ENCODE results near the gene C6orf15.

The C6orf15 gene

DNA sequence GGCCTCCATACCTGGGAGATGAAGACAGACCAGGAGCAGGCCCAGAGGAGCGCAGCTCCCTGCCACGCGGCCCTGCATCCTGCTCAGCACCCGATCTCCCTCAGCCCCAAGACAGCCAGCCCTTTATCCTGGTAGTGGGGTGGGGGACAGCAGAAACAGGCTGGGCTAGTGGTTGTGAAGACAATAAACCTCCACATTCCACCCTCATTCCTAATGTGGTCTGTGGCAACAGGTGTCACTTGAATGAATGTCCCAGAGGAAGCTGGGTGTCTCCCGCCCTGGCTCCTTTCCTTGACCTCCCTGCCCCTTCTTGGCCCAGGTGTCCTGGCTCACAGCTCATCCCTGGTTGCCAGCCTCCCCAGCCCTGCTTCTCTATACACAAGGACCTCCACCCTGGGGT lies at the start of gene C6orf15:
TSS of gene C6orf15 (minus strand) at position 98 of the 400 bp plus-strand sequence. CDS start at position 78, 20 bp downstream.
- no peak within 1 kb of the TSS for H3K4me3 Mint-ChIP-seq
- peaks cover 13% of the 10 kb centered on the region for H3K27me3 Mint-ChIP-seq
- no peak within 1 kb of the TSS for H3K27ac Mint-ChIP-seq
- no peaks in the 10 kb centered on the region for H3K4me1 Mint-ChIP-seq (ENCODE audit: low read depth)
- no peaks in the 10 kb centered on the region for H3K36me3 Mint-ChIP-seq (ENCODE audit: low read depth)
- no peaks in the 10 kb centered on the region for H3K9me3 Mint-ChIP-seq

GRCh38 chr6:31161216-31162126 lies 49.1 kb upstream of the C6orf15 start:
- no peak overlapping the region for H3K27ac Mint-ChIP-seq
- no peaks in the 10 kb centered on the region for H3K9me3 Mint-ChIP-seq
- peak overlapping the region; percentile 5 for H3K4me3 Mint-ChIP-seq
- H3K4me1 Mint-ChIP-seq (ENCODE audit: low read depth), result peaks cover 61% of the 10 kb centered on the region
- peaks cover 36% of the 10 kb centered on the region for H3K36me3 Mint-ChIP-seq (ENCODE audit: low read depth)
- no peaks in the 10 kb centered on the region for H3K27me3 Mint-ChIP-seq

GRCh38 chr6:31158863-31159855 lies 46.8 kb upstream of the C6orf15 start:
- H3K36me3 Mint-ChIP-seq (ENCODE audit: low read depth), result peaks cover 54% of the 10 kb centered on the region
- peak overlapping the region; percentile 88 for H3K27ac Mint-ChIP-seq
- no peaks in the 10 kb centered on the region for H3K27me3 Mint-ChIP-seq
- H3K4me3 Mint-ChIP-seq, result peak overlapping the region; percentile 99
- peaks cover 50% of the 10 kb centered on the region for H3K4me1 Mint-ChIP-seq (ENCODE audit: low read depth)
- no peaks in the 10 kb centered on the region for H3K9me3 Mint-ChIP-seq

DNA sequence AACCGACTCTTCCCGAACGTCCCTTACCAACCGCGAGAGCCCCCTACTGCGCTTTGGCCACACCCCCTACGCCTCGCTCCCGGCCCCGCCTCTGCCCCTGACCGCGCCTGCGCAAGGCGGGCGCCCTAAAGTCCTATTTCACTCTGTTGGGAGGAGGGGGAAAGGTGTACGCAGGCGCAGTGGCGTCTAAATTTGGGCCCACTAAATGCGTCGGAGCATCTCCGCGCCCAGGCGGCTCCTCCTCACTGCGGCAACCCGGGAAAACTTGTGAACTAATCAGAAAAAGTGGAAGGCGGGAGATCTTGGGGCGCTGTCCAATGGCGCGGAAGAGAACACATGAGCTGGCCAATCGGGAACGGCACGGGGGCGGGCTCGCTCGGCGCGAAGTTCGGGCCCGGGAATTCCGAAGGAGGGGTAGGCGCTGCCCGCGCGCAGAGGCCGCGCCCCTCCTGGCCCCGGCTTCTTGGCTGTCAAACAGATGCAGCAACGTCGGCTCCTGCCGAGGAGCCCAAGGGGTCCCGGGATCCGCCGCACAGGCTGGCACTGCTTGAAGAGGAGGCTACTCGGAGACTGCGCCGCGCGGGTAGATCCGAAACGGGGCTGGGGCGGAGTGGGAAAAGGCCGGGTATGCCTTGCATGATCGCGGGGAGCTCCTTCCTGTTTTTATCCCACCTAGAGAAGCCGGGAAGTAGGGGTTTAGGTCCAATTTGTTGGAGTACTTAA lies 45.9 kb upstream of the C6orf15 start, which contains the start of gene TCF19:
TSS of gene TCF19 (plus strand) at position 450 of the 723 bp plus-strand sequence. CDS start 881 bp downstream, outside the sequence.
- Mint-ChIP-seq H3K4me1 (ENCODE audit: low read depth) (peaks cover 41% of the 10 kb centered on the region), H3K27me3 (no peaks in the 10 kb centered on the region), H3K36me3 (ENCODE audit: low read depth) (peaks cover 53% of the 10 kb centered on the region), H3K27ac (peak within 1 kb of the TSS; percentile 88), H3K4me3 (peak within 1 kb of the TSS; percentile 99), H3K9me3 (no peaks in the 10 kb centered on the region)

DNA sequence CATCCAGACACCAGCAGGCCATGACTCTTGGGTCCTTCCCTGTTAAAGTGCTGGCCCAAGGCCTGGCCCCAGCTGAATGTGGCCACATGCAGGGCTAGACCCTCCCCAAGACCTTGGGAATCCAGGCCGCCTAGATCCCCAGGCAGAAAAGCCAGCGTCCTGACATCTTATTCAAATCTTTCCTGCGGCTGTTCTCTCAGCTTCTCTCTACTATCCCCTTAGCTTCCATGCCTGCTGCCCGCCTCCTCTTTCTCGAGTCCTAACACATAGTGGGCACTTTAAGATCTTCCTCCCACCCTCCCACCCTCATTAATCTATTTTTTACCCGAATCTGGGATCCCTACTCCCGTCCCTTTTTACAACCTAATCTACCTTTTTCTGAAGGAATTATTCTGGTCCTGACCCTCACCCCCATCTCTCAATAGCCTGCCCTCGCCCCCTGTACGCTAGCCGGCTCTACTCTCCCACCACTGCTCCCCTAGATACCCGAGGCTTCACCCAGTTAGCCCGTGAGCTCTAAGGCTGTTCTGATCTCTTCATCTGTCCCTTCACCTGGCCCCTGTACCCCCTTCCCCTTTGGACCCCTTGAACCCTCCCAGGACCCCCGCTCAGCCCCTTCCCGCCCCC lies 45.3 kb upstream of the C6orf15 start, which contains the start of gene CCHCR1:
TSS of gene CCHCR1 (minus strand) at position 290 of the 627 bp plus-strand sequence. CDS start at position 88, 202 bp downstream.
- no peaks in the 10 kb centered on the region for H3K27me3 Mint-ChIP-seq
- peak within 1 kb of the TSS; percentile 88 for H3K27ac Mint-ChIP-seq
- H3K36me3 Mint-ChIP-seq (ENCODE audit: low read depth), result peaks cover 46% of the 10 kb centered on the region
- peaks cover 34% of the 10 kb centered on the region for H3K4me1 Mint-ChIP-seq (ENCODE audit: low read depth)
- no peaks in the 10 kb centered on the region for H3K9me3 Mint-ChIP-seq
- peak within 1 kb of the TSS; percentile 99 for H3K4me3 Mint-ChIP-seq

GRCh38 chr6:31156641-31157040 lies 44.3 kb upstream of the C6orf15 start:
- Mint-ChIP-seq H3K36me3 (ENCODE audit: low read depth) (peaks cover 36% of the 10 kb centered on the region), H3K4me1 (ENCODE audit: low read depth) (peaks cover 25% of the 10 kb centered on the region), H3K27ac (no peak overlapping the region), H3K9me3 (no peaks in the 10 kb centered on the region), H3K4me3 (peak overlapping the region; percentile 99), H3K27me3 (no peaks in the 10 kb centered on the region)

GRCh38 chr6:31154436-31154835 lies 42.1 kb upstream of the C6orf15 start:
- Mint-ChIP-seq H3K27ac (no peak overlapping the region), H3K36me3 (ENCODE audit: low read depth) (peaks cover 36% of the 10 kb centered on the region), H3K9me3 (no peaks in the 10 kb centered on the region), H3K27me3 (no peaks in the 10 kb centered on the region), H3K4me3 (no peak overlapping the region), H3K4me1 (ENCODE audit: low read depth) (peaks cover 17% of the 10 kb centered on the region)

GRCh38 chr6:31152781-31153180 lies 40.4 kb upstream of the C6orf15 start:
- Mint-ChIP-seq H3K36me3 (ENCODE audit: low read depth) (peaks cover 32% of the 10 kb centered on the region), H3K4me3 (no peak overlapping the region)

DNA sequence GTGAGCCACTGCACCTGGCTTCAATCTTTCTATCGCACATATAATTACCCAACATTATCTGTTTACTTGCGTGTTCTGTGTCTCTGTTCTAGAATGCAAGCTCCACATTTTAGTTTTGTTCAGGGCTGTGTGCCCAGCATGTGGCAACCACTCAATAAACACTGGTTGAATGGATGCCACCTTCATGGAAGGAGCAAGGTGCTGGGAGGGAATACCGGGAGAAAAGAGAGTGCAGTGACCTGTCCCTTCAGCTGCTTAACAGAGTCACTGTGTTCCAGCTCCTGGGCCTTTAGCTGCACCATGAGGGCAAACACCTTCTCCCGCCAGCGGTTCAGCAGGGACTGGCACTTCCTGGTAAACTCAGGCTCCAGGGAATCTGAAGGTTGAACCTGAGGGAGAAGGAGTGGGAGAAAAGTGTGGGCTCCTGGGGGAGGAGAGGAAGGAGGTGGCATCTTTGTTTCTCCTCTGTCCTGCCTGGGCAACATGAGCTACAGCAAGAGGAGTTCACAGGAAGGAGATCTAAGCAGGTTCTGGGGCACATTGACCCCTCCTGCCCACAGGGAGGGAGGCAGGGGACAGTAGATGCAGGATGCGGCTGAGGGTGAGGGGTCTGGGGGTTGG lies 37.6 kb upstream of the C6orf15 start:
- H3K4me1 Mint-ChIP-seq (ENCODE audit: low read depth), result no peaks in the 10 kb centered on the region
- peaks cover 22% of the 10 kb centered on the region for H3K36me3 Mint-ChIP-seq (ENCODE audit: low read depth)
- H3K27me3 Mint-ChIP-seq, result no peaks in the 10 kb centered on the region
- H3K9me3 Mint-ChIP-seq, result no peaks in the 10 kb centered on the region
- no peak overlapping the region for H3K27ac Mint-ChIP-seq
- H3K4me3 Mint-ChIP-seq, result no peak overlapping the region

More at GRCh38 chr6:31152781-31153180, 40.4 kb upstream of the C6orf15 start:
- Mint-ChIP-seq H3K9me3 (no peaks in the 10 kb centered on the region), H3K27me3 (no peaks in the 10 kb centered on the region), H3K4me1 (ENCODE audit: low read depth) (peaks cover 5% of the 10 kb centered on the region), H3K27ac (no peak overlapping the region)

GRCh38 chr6:31145386-31145785 lies 33.0 kb upstream of the C6orf15 start:
- H3K27ac Mint-ChIP-seq, result no peak overlapping the region
- no peaks in the 10 kb centered on the region for H3K9me3 Mint-ChIP-seq
- no peaks in the 10 kb centered on the region for H3K27me3 Mint-ChIP-seq
- H3K36me3 Mint-ChIP-seq (ENCODE audit: low read depth), result peaks cover 20% of the 10 kb centered on the region
- H3K4me1 Mint-ChIP-seq (ENCODE audit: low read depth), result no peaks in the 10 kb centered on the region
- no peak overlapping the region for H3K4me3 Mint-ChIP-seq

DNA sequence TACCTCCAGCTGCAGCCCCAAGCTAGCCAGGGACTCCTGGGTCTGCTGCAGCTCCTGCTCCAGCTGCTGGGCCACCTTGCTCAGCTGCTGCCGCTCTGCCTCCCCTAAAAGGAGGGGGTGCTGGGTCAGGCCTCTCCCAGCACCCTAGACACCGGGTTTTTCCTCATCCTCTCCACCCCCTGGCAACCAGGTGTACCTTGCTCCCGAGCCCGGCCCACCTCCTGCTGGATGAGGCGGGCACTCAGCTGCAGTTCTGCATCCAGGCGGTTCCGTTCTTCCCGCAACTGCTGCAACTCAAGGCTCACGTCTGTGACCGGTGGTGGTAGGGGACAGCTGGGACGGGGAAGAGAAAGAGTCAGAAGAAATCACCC lies 32.6 kb upstream of the C6orf15 start:
- H3K4me1 Mint-ChIP-seq (ENCODE audit: low read depth), result no peaks in the 10 kb centered on the region
- peaks cover 18% of the 10 kb centered on the region for H3K36me3 Mint-ChIP-seq (ENCODE audit: low read depth)
- H3K27ac Mint-ChIP-seq, result no peak overlapping the region
- H3K4me3 Mint-ChIP-seq, result no peak overlapping the region
- H3K9me3 Mint-ChIP-seq, result no peaks in the 10 kb centered on the region
- H3K27me3 Mint-ChIP-seq, result no peaks in the 10 kb centered on the region

DNA sequence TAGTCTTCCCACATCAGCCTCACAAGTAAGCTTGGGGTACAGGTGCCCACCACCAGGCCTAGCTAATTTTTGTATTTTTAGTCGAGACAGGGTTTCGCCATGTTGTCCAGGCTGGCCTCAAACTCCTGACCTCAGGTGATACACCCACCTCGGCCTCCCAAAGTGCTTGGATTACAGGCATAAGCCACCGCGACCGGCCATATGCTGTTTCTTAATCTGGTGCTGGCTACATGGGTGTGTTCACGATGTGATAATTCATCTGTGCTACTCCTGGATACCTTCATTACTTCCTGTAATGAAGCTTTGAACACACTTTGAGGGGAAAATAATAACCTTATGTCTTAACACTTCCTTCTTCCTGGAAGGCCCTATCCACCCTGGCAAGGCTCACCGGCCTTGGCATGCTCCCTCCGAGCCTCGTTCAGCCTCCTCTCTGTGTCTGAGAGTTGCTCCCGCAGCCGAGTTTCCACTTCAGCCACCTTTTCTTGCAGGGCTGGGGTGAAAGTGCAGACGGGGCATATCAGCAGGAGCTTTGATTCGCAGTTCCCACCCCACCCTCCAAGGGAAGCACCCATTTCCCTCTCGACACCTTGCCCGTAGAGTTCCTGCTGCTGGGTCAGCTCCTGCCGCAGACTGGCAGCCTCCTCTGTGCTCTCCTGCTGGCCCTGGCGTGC lies 32.1 kb upstream of the C6orf15 start:
- no peak overlapping the region for H3K4me3 Mint-ChIP-seq
- no peaks in the 10 kb centered on the region for H3K9me3 Mint-ChIP-seq
- H3K4me1 Mint-ChIP-seq (ENCODE audit: low read depth), result no peaks in the 10 kb centered on the region
- H3K27ac Mint-ChIP-seq, result no peak overlapping the region
- H3K36me3 Mint-ChIP-seq (ENCODE audit: low read depth), result peaks cover 13% of the 10 kb centered on the region
- no peaks in the 10 kb centered on the region for H3K27me3 Mint-ChIP-seq

DNA sequence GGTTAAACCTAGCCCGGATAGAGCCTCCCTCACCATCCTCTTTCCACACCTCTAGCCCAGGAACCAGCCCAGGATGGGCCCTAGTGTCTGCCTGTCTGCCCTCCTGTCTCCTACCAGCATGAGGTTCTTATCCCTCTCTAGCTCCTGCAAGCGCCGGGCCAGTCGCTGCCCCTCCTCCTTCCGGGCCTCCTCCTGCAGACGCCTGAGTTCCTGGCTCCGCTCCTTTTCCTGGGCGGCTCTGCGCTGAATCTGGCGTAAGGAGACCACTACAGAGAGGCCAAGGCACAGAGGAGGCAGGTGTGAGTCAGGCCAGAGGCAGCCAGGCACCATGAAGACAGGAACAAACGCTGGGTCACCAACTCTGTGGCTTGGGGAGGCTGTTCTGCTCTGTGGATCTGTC lies 30.8 kb upstream of the C6orf15 start:
- Mint-ChIP-seq H3K36me3 (ENCODE audit: low read depth) (peaks cover 8% of the 10 kb centered on the region), H3K27me3 (no peaks in the 10 kb centered on the region), H3K9me3 (no peaks in the 10 kb centered on the region), H3K4me3 (no peak overlapping the region), H3K4me1 (ENCODE audit: low read depth) (no peaks in the 10 kb centered on the region), H3K27ac (no peak overlapping the region)

All from stimulated activated naive CD8-positive, alpha-beta T cell treated with anti-CD3 and anti-CD28 coated beads, Interleukin-15, Interleukin-2, amounts not matched to agents 100 ng/mL and 50 ng/mL, for 24 hours (primary cell).